ENCODE measurements around the gene BAX. TPM values are rescaled to one million over a fixed set of nuclear protein-coding genes. Genes with fewer than 3 reads are reported as not detected.

The BAX gene
- total and polyA plus RNA-seq, 2 of the 13 experiments (the other 11 are each of a cell fraction or from before 2014, with no cell fraction given) = 139 to 176 TPM

DNA sequence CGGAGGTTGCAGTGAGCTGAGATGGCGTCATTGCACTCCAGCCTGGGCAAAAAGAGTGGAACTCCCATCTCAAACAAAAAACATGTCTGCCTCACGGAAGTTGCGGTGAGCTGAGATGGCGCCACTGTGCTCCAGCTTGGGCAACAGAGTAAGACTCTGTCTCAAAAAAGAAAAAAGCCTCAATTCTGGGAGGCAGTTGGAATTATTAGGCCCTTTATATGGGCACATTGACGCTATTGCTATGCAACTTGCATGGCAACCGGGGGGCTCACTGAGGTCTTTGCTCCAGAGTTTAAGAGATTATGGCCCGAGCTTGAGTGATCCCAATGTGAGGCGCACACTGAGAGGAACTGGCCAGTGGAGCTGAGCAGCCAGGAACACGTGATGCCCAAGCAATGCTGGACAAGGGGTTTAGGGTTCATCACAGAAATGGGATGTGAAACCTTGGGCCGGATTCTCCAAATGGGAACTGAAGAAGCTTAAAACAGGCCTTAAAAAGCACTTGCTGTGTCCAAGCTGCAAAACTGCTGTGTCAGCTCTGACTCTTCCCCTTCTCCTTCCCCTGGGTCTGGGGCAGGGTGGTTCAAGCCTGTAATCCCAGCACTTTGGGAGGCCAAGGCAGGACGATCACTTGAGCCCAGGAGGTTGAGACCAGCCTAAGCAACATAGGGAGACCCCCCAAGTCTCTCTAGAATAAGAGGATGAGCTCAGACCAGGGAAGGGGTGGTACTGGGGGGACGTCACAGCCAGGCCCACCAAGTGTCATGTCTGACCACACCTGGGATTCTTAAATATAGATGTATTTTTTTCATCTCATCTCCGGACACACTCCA lies 12.9 kb downstream of the BAX start (continued):
- TF ChIP-seq, protein P1, sequence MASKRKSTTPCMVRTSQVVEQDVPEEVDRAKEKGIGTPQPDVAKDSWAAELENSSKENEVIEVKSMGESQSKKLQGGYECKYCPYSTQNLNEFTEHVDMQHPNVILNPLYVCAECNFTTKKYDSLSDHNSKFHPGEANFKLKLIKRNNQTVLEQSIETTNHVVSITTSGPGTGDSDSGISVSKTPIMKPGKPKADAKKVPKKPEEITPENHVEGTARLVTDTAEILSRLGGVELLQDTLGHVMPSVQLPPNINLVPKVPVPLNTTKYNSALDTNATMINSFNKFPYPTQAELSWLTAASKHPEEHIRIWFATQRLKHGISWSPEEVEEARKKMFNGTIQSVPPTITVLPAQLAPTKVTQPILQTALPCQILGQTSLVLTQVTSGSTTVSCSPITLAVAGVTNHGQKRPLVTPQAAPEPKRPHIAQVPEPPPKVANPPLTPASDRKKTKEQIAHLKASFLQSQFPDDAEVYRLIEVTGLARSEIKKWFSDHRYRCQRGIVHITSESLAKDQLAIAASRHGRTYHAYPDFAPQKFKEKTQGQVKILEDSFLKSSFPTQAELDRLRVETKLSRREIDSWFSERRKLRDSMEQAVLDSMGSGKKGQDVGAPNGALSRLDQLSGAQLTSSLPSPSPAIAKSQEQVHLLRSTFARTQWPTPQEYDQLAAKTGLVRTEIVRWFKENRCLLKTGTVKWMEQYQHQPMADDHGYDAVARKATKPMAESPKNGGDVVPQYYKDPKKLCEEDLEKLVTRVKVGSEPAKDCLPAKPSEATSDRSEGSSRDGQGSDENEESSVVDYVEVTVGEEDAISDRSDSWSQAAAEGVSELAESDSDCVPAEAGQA (IDR thresholded peaks at IDR 0.05; ENCODE audit: low read depth) = no peak
- TF ChIP-seq, protein P1 (CRISPR knock-in tag; IDR thresholded peaks at IDR 0.05; ENCODE audit: borderline replicate concordance) = peak; percentile 6; the same call in 1 of the 2 replicates
- TF ChIP-seq, protein P2, sequence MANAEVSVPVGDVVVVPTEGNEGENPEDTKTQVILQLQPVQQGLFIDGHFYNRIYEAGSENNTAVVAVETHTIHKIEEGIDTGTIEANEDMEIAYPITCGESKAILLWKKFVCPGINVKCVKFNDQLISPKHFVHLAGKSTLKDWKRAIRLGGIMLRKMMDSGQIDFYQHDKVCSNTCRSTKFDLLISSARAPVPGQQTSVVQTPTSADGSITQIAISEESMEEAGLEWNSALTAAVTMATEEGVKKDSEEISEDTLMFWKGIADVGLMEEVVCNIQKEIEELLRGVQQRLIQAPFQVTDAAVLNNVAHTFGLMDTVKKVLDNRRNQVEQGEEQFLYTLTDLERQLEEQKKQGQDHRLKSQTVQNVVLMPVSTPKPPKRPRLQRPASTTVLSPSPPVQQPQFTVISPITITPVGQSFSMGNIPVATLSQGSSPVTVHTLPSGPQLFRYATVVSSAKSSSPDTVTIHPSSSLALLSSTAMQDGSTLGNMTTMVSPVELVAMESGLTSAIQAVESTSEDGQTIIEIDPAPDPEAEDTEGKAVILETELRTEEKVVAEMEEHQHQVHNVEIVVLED (CRISPR knock-in tag; IDR thresholded peaks at IDR 0.05; ENCODE audit: borderline replicate concordance) = no peak
- TF ChIP-seq, protein P3, sequence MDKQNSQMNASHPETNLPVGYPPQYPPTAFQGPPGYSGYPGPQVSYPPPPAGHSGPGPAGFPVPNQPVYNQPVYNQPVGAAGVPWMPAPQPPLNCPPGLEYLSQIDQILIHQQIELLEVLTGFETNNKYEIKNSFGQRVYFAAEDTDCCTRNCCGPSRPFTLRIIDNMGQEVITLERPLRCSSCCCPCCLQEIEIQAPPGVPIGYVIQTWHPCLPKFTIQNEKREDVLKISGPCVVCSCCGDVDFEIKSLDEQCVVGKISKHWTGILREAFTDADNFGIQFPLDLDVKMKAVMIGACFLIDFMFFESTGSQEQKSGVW (CRISPR knock-in tag; IDR thresholded peaks at IDR 0.05; ENCODE audit: borderline replicate concordance) = no peak
- TF ChIP-seq ZNF264 (CRISPR knock-in tag; IDR thresholded peaks at IDR 0.05) (0 out of 2 replicates have a peak, but pooled peaks have one; percentile 6), SP4 (CRISPR knock-in tag; IDR thresholded peaks at IDR 0.05) (no peak), HNRNPH1 (optimal IDR thresholded peaks at IDR 0.05; ENCODE audit: low read depth, low read length) (peak; percentile 91), ZNF780A (CRISPR knock-in tag; IDR thresholded peaks at IDR 0.05) (peak; percentile 59; the same call in 1 of the 2 replicates), MYNN (CRISPR knock-in tag; IDR thresholded peaks at IDR 0.05; ENCODE audit: low read depth) (no peak), THAP11 (CRISPR knock-in tag; IDR thresholded peaks at IDR 0.05) (no peak; the same call in 1 of the 2 replicates), PHB2 (IDR thresholded peaks at IDR 0.05; ENCODE audit: partially characterized antibody) (no peak), NCOA2 (CRISPR knock-in tag; IDR thresholded peaks at IDR 0.05) (no peak; the same call in 1 of the 2 replicates), SATB2 (CRISPR knock-in tag; IDR thresholded peaks at IDR 0.05) (no peak; the same call in 1 of the 2 replicates), SRSF1 (optimal IDR thresholded peaks at IDR 0.05; ENCODE audit: low read depth, low read length) (peak; percentile 29)
- TF ChIP-seq, protein P4, sequence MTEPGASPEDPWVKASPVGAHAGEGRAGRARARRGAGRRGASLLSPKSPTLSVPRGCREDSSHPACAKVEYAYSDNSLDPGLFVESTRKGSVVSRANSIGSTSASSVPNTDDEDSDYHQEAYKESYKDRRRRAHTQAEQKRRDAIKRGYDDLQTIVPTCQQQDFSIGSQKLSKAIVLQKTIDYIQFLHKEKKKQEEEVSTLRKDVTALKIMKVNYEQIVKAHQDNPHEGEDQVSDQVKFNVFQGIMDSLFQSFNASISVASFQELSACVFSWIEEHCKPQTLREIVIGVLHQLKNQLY (CRISPR knock-in tag; IDR thresholded peaks at IDR 0.05) = no peak
- TF ChIP-seq, protein P5, sequence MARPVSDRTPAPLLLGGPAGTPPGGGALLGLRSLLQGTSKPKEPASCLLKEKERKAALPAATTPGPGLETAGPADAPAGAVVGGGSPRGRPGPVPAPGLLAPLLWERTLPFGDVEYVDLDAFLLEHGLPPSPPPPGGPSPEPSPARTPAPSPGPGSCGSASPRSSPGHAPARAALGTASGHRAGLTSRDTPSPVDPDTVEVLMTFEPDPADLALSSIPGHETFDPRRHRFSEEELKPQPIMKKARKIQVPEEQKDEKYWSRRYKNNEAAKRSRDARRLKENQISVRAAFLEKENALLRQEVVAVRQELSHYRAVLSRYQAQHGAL (CRISPR knock-in tag; IDR thresholded peaks at IDR 0.05; ENCODE audit: not compliant biosample characterization) = no peak
